Cardiac muscle cell (in vitro differentiated cells and primary cell): ENCODE measurements around the gene RNF187. TPM values are rescaled to one million over a fixed set of nuclear protein-coding genes. Genes with fewer than 3 reads are reported as not detected.

ENCODE experiments used
- DNase-seq, 2 donors: peaks; one replicate each; pipeline versions ENCODE4 v3.0.0 to v3.0.0-alpha.2; 2010 to 2017; ENCODE audit warnings: low read depth in 1 of 2, low spot score in 1 of 2
- H3K27ac ChIP-seq: fragments of 200-600 bp; sonication (generic); 2 replicates; pipeline ENCODE4 v1.5.1; 2016
- H3K27me3 ChIP-seq: fragments of 200-600 bp; sonication (generic); 2 replicates; pipeline ENCODE4 v1.6.0; 2016; ENCODE audit warnings: control low read depth
- H3K36me3 ChIP-seq: fragments of 200-600 bp; sonication (generic); 2 replicates; pipeline ENCODE4 v1.5.1; 2016; ENCODE audit warnings: control low read depth
- H3K4me1 ChIP-seq: fragments of 200-600 bp; sonication (generic); 2 replicates; pipeline ENCODE4 v1.8.1; 2017; ENCODE audit warnings: low read depth, mild to moderate bottlenecking, mixed run types
- H3K4me3 ChIP-seq: fragments of 200-600 bp; sonication (generic); 2 replicates; pipeline ENCODE4 v1.5.1; 2016; ENCODE audit warnings: mild to moderate bottlenecking
- H3K9me3 ChIP-seq: fragments of 200-600 bp; sonication (generic); 2 replicates; pipeline ENCODE4 v1.5.1; 2017; ENCODE audit warnings: low read depth, mild to moderate bottlenecking, control low read depth
- CTCF ChIP-seq: IDR thresholded peaks from 2 replicates; pipeline ENCODE4 v1.5.1; 2012; ENCODE audit warnings: low read depth, mild to moderate bottlenecking, low read length
- polyA plus RNA-seq: library from polyadenylated mRNA; unstranded; fragments of >200 nt; fragmentation: Nextera tagmentation; extraction: Ambion mirVana; gene quantifications from 2 replicates; pipeline ENCODE4 v1.2.1, GENCODE V29; 2016
- total RNA-seq: library from RNA; depleted of rRNA; stranded (reverse); fragments of >200 nt; gene quantifications from 2 replicates; pipeline ENCODE4 v1.2.3, GENCODE V29; 2016

The RNF187 gene
- total and polyA plus RNA-seq, 2 experiments from 2014 or later, result 86.5 to 213 TPM

GRCh38 chr1:228514421-228514820 lies 27.2 kb downstream of the RNF187 start:
- TF ChIP-seq CTCF, result no peak
- peak in 1 of 2 donors; percentile 30 for DNase-seq
- H3K36me3 ChIP-seq, result no peaks in the 10 kb centered on the region
- H3K4me1 ChIP-seq, result peaks cover 5% of the 10 kb centered on the region
- peaks cover 73% of the 10 kb centered on the region for H3K27me3 ChIP-seq
- H3K27ac ChIP-seq, result no peak overlapping the region
- H3K4me3 ChIP-seq, result no peak overlapping the region
- no peaks in the 10 kb centered on the region for H3K9me3 ChIP-seq

- peak; percentile 12 to 72 for DNase-seq
These were observed 28.1 kb downstream of the RNF187 start for GRCh38 chr1:228515200-228515834.

GRCh38 chr1:228517655-228518054 lies 30.5 kb downstream of the RNF187 start:
- Histone ChIP-seq H3K36me3 (no peaks in the 10 kb centered on the region), H3K9me3 (no peaks in the 10 kb centered on the region), H3K4me3 (no peak overlapping the region), H3K4me1 (peaks cover 5% of the 10 kb centered on the region), H3K27ac (no peak overlapping the region), H3K27me3 (peaks cover 57% of the 10 kb centered on the region)
- DNase-seq, result no peak
- TF ChIP-seq CTCF, result no peak

More at GRCh38 chr1:228515200-228515834, 28.1 kb downstream of the RNF187 start:
- H3K27me3 ChIP-seq, result peaks cover 73% of the 10 kb centered on the region
- H3K4me3 ChIP-seq, result no peak overlapping the region
- no peaks in the 10 kb centered on the region for H3K36me3 ChIP-seq
- H3K27ac ChIP-seq, result no peak overlapping the region
- H3K4me1 ChIP-seq, result peaks cover 5% of the 10 kb centered on the region
- no peaks in the 10 kb centered on the region for H3K9me3 ChIP-seq
- TF ChIP-seq CTCF, result peak; percentile 71

- no peak for TF ChIP-seq CTCF
- no peaks in the 10 kb centered on the region for H3K9me3 ChIP-seq
- no peaks in the 10 kb centered on the region for H3K27me3 ChIP-seq
- no peaks in the 10 kb centered on the region for H3K36me3 ChIP-seq
- H3K4me3 ChIP-seq, result no peak overlapping the region
- H3K27ac ChIP-seq, result no peak overlapping the region
- no peak for DNase-seq
- no peaks in the 10 kb centered on the region for H3K4me1 ChIP-seq
These were observed 40.4 kb downstream of the RNF187 start for GRCh38 chr1:228527596-228527995.

- Histone ChIP-seq H3K36me3 (no peaks in the 10 kb centered on the region), H3K9me3 (no peaks in the 10 kb centered on the region), H3K27ac (no peak overlapping the region), H3K27me3 (no peaks in the 10 kb centered on the region), H3K4me3 (no peak overlapping the region), H3K4me1 (no peaks in the 10 kb centered on the region)
- TF ChIP-seq CTCF, result no peak
- DNase-seq, result no peak
These were observed 41.4 kb downstream of the RNF187 start for GRCh38 chr1:228528612-228529011.
